HG03520 (cell line): ENCODE measurements around the gene PTPN2.

Experiments used
- ATAC-seq: cut with Tn5 transposase; IDR thresholded peaks from one replicate; pipeline ENCODE4 v1.9.1; 2021; ENCODE audit warnings: mild to moderate bottlenecking, moderate library complexity; ENCODE audit not compliant: unreplicated experiment

PTPN2 gene

GRCh38 chr18:12828116-12829051 is 55.7 kb downstream of the PTPN2 start:
- no peak for ATAC-seq

- ATAC-seq: no peak
Measured at GRCh38 chr18:12827588-12827987, 56.4 kb downstream of the PTPN2 start.

- ATAC-seq: no peak
Measured at GRCh38 chr18:12825230-12825629, 58.8 kb downstream of the PTPN2 start.

GRCh38 chr18:12823892-12824291 is 60.1 kb downstream of the PTPN2 start:
- no peak for ATAC-seq

- ATAC-seq: no peak
Measured at GRCh38 chr18:12821408-12821807, 62.6 kb downstream of the PTPN2 start.

GRCh38 chr18:12820506-12820905 is 63.5 kb downstream of the PTPN2 start:
- no peak for ATAC-seq

GRCh38 chr18:12819841-12820240 is 64.2 kb downstream of the PTPN2 start:
- ATAC-seq: no peak

GRCh38 chr18:12819322-12819721 is 64.7 kb downstream of the PTPN2 start:
- peak; percentile 61 for ATAC-seq

- no peak for ATAC-seq
Measured at GRCh38 chr18:12818243-12818642, 65.8 kb downstream of the PTPN2 start.

- no peak for ATAC-seq
Measured at GRCh38 chr18:12816451-12816850, 67.6 kb downstream of the PTPN2 start.

GRCh38 chr18:12811191-12811950 is 72.7 kb downstream of the PTPN2 start:
- no peak for ATAC-seq

- ATAC-seq: no peak
Measured at GRCh38 chr18:12803069-12803936, 80.7 kb downstream of the PTPN2 start.

GRCh38 chr18:12802538-12802937 is 81.5 kb downstream of the PTPN2 start:
- ATAC-seq: no peak

GRCh38 chr18:12796448-12796847 is 87.6 kb downstream of the PTPN2 start:
- no peak for ATAC-seq

- no peak for ATAC-seq
Measured at GRCh38 chr18:12791610-12792009, 92.4 kb downstream of the PTPN2 start.

- no peak for ATAC-seq
Measured at GRCh38 chr18:12786669-12787068, 97.4 kb downstream of the PTPN2 start.

GRCh38 chr18:12783524-12783923 is 100.5 kb downstream of the PTPN2 start:
- no peak for ATAC-seq

- ATAC-seq: no peak
Measured at GRCh38 chr18:12782521-12782920, 101.5 kb downstream of the PTPN2 start.

- no peak for ATAC-seq
Measured at GRCh38 chr18:12779456-12779855, 104.6 kb downstream of the PTPN2 start.

- no peak for ATAC-seq
Measured at GRCh38 chr18:12779043-12779442, 105.0 kb downstream of the PTPN2 start.

- ATAC-seq: no peak
Measured at GRCh38 chr18:12777500-12777944, 106.5 kb downstream of the PTPN2 start.
